C4-2B (cell line): ENCODE measurements around the gene PLXDC2.

Experiments used
- ZFX ChIP-seq: fragments of 450-650 bp; IDR thresholded peaks from 2 replicates; pipeline ENCODE4 v1.6.1; 2017
- TF ChIP-seq, protein P1 (sequence below): fragments of 450-650 bp; conservative IDR thresholded peaks from 2 replicates; pipeline ENCODE4 v1.5.1; 2017; ENCODE audit warnings: mild to moderate bottlenecking

- TF ChIP-seq, protein P1, sequence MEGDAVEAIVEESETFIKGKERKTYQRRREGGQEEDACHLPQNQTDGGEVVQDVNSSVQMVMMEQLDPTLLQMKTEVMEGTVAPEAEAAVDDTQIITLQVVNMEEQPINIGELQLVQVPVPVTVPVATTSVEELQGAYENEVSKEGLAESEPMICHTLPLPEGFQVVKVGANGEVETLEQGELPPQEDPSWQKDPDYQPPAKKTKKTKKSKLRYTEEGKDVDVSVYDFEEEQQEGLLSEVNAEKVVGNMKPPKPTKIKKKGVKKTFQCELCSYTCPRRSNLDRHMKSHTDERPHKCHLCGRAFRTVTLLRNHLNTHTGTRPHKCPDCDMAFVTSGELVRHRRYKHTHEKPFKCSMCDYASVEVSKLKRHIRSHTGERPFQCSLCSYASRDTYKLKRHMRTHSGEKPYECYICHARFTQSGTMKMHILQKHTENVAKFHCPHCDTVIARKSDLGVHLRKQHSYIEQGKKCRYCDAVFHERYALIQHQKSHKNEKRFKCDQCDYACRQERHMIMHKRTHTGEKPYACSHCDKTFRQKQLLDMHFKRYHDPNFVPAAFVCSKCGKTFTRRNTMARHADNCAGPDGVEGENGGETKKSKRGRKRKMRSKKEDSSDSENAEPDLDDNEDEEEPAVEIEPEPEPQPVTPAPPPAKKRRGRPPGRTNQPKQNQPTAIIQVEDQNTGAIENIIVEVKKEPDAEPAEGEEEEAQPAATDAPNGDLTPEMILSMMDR = no peak
- TF ChIP-seq ZFX = no peak
Observed at GRCh38 chr10:20181434-20181833, 365.2 kb downstream of the PLXDC2 start.
